ENCODE measurements around the gene CDON.

DNA sequence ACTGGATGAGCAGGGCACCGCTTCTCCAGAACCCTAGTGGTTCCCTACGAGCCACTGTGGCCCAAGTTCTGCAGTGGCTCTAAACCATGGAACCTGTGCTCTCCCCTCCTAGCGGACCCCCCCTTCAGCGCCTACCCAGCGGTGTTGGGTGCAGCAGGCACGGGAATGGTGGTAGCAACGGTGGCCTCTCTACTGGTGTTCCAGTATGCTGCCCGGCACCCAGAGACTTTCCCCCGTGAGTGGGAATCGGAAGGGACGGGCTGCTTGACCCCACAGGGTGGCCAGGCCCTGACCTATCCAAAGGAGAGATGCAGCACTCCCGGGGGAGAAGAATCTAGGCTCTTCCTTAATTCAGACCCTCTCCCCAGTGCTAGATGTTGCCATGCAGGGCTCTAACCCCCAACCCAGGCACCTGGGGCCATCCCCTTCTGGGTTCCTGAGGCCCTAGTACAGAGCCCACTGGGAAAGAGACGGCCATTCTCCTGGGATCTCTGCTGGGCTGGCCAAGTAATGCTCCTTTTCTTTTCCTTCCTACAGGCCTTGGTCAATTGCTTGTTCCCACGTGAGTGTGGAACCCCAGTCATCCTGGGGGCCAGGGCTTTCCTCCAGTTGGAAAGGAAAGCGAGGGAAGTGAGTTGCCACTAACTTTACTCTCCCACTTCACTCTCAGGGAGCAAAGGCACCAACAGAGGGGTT, 107.6 kb downstream of the CDON start:
- TF ChIP-seq POLR2A (IDR thresholded peaks at IDR 0.05; ENCODE audit: low read length) = no peak
- TF ChIP-seq GATA1 (IDR thresholded peaks at IDR 0.05; ENCODE audit: low read depth, low read length) = no peak
